ENCODE measurements around the gene ABI3BP. TPM values are rescaled to one million over a fixed set of nuclear protein-coding genes. Genes with fewer than 3 reads are reported as not detected.

The ABI3BP gene
- total RNA-seq, 1 donor from 2014 or later = 1.1 TPM

GRCh38 chr3:100928638-100929428 lies 64.4 kb downstream of the ABI3BP start:
- H3K27ac ChIP-seq (ENCODE audit: low read depth, low read length) = peak overlapping the region; percentile 3
- no peaks in the 10 kb centered on the region for H3K9me3 ChIP-seq (ENCODE audit: insufficient read depth, low read depth, low read length)
- no peak overlapping the region for H3K4me3 ChIP-seq (ENCODE audit: insufficient read depth, low read depth, low read length)
- no peaks in the 10 kb centered on the region for H3K9me3 Mint-ChIP-seq (ENCODE audit: unreplicated experiment)
- H3K36me3 ChIP-seq (ENCODE audit: insufficient read depth, low read length) = no peaks in the 10 kb centered on the region
- no peaks in the 10 kb centered on the region for H3K27me3 ChIP-seq (ENCODE audit: insufficient read depth, low read length)
- H3K4me1 Mint-ChIP-seq (ENCODE audit: low read depth, unreplicated experiment) = no peaks in the 10 kb centered on the region
- peak overlapping the region; percentile 23 for H2AFZ ChIP-seq (ENCODE audit: low read depth, low read length)
- H3K36me3 Mint-ChIP-seq (ENCODE audit: low read depth, unreplicated experiment) = no peaks in the 10 kb centered on the region
- DNase-seq (ENCODE audit: low read depth) = peak; percentile 63
- no peak overlapping the region for H3K4me3 Mint-ChIP-seq (ENCODE audit: unreplicated experiment)
- no peak overlapping the region for H3K4me2 ChIP-seq (ENCODE audit: low read length)
- peak; percentile 82 for FAIRE-seq
- H3K79me2 ChIP-seq (ENCODE audit: insufficient read depth, low read length) = no peaks in the 10 kb centered on the region
- no peak overlapping the region for H3K27ac Mint-ChIP-seq (ENCODE audit: unreplicated experiment)
- H3K27me3 Mint-ChIP-seq (ENCODE audit: low read depth, unreplicated experiment) = no peaks in the 10 kb centered on the region
- H3K9ac ChIP-seq (ENCODE audit: low read length) = peak overlapping the region; percentile 4
- no peaks in the 10 kb centered on the region for H4K20me1 ChIP-seq (ENCODE audit: insufficient read depth, low read length)
- no peaks in the 10 kb centered on the region for H3K4me1 ChIP-seq (ENCODE audit: insufficient read depth, low read length)
- no peak for TF ChIP-seq CTCF (IDR thresholded peaks at IDR 0.05; ENCODE audit: insufficient read depth, low read depth, low read length)
- no peak for TF ChIP-seq EZH2 (IDR thresholded peaks at IDR 0.05; ENCODE audit: insufficient read depth, low read length)

GRCh38 chr3:100927775-100928174 lies 65.4 kb downstream of the ABI3BP start:
- Histone ChIP-seq H4K20me1 (ENCODE audit: insufficient read depth, low read length) (no peaks in the 10 kb centered on the region), H3K9me3 (ENCODE audit: insufficient read depth, low read depth, low read length) (no peaks in the 10 kb centered on the region), H3K4me2 (ENCODE audit: low read length) (no peak overlapping the region), H3K79me2 (ENCODE audit: insufficient read depth, low read length) (no peaks in the 10 kb centered on the region), H3K4me3 (ENCODE audit: insufficient read depth, low read depth, low read length) (no peak overlapping the region), H3K9ac (ENCODE audit: low read length) (no peak overlapping the region), H3K36me3 (ENCODE audit: insufficient read depth, low read length) (no peaks in the 10 kb centered on the region), H3K4me1 (ENCODE audit: insufficient read depth, low read length) (no peaks in the 10 kb centered on the region), H3K27ac (ENCODE audit: low read depth, low read length) (no peak overlapping the region), H3K27me3 (ENCODE audit: insufficient read depth, low read length) (no peaks in the 10 kb centered on the region), H2AFZ (ENCODE audit: low read depth, low read length) (no peak overlapping the region)
- no peaks in the 10 kb centered on the region for H3K27me3 Mint-ChIP-seq (ENCODE audit: low read depth, unreplicated experiment)
- no peaks in the 10 kb centered on the region for H3K9me3 Mint-ChIP-seq (ENCODE audit: unreplicated experiment)
- DNase-seq (ENCODE audit: low read depth) = no peak
- H3K36me3 Mint-ChIP-seq (ENCODE audit: low read depth, unreplicated experiment) = no peaks in the 10 kb centered on the region
- no peak overlapping the region for H3K4me3 Mint-ChIP-seq (ENCODE audit: unreplicated experiment)
- H3K27ac Mint-ChIP-seq (ENCODE audit: unreplicated experiment) = no peak overlapping the region
- H3K4me1 Mint-ChIP-seq (ENCODE audit: low read depth, unreplicated experiment) = no peaks in the 10 kb centered on the region
- TF ChIP-seq CTCF (IDR thresholded peaks at IDR 0.05; ENCODE audit: insufficient read depth, low read depth, low read length) = no peak
- no peak for TF ChIP-seq EZH2 (IDR thresholded peaks at IDR 0.05; ENCODE audit: insufficient read depth, low read length)
- FAIRE-seq = peak; percentile 37

Data from astrocyte (in vitro differentiated cells and primary cell).